Measurements from ENCODE around the gene INHA.

The INHA gene

DNA sequence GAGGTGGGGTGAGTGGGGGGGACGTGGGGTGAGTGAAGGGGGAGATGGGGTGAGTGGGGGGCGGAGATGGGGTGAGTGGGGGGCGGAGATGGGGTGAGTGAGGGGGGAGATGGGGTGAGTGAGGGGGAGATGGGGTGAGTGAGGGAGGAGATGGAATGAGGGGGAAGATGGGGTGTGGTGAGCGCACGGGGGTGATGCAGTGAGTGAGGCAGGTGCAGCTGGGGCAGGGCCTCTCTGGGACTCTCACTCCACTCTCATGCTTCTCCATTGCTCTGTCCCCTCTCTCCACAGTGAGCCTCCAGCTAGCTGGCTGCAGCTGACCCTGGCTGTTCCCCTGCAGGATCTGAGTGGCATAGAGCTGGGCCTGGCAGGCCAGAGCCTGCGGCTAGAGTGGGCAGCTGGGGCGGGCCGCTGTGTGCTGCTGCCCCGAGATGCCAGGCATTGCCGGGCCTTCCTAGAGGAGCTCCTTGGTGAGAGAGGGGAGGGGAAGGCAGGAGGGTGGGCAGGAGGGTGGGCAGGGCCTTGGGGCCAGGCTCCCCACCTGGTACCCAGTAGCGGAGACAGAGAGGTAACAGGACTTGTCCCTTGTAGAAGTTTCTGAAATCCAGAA, 41.5 kb downstream of the INHA start:
- DNase-seq = no peak

DNA sequence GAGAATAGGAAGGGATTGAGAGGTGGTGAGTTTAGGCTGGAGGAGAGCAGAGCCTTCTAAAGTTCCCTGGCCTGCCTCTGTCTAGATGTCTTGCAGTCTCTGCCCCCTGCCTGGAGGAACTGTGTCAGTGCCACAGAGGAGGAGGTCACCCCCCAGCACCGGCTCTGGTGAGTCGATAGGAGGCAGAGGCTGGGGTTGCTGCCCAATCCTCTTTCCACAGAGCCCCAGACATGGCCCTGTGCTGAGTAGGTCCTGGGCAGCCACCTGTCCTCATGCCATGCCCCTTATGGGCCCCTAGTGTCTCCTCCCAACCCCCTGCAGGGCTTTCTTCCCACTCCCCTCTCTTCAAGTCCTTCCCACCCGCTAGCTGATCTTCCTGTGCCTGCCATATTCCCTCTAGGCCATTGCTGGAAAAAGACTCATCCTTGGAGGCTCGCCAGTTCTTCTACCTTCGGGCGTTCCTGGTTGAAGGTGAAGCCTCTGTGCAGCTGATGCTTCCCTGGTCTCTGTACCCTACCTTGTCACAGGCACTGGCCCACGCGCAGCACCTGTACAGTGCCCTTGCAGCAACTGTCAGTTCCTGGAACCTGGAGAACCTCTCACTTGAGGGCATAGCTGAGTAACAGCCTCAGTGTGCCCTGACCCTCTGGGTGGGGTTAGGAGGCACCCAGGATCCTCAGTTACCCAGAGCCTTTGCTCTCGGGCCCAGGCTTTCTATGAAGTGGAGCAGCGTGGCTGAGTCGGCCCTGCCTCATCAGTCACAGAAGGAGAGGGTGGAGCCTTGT, 42.2 kb downstream of the INHA start:
- DNase-seq = no peak

GRCh38 chr2:219615036-219615435, 42.9 kb downstream of the INHA start:
- no peak for DNase-seq

DNA sequence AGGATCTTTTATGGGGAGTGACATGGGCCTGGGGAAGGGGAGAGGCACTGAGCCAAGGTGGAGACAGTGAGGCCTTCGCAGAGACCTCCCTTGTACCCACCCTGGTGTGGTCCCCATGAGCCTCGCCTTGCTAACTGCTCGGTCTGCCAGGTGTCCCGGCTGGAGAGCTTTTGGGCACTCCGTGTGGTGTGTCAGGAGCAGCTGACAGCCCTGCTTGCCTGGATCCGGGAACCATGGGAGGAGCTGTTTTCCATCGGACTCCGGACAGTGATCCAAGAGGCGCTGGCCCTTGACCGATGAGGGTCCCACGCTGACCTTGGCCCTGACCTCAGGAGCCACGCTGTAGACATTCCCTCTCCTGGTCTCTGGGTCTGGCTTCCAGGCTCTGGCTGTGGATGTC, 43.8 kb downstream of the INHA start:
- no peak for DNase-seq

GRCh38 chr2:219616550-219616949, 44.4 kb downstream of the INHA start:
- DNase-seq = no peak

- DNase-seq = no peak
These were observed 46.6 kb downstream of the INHA start for GRCh38 chr2:219618733-219619122.

DNA sequence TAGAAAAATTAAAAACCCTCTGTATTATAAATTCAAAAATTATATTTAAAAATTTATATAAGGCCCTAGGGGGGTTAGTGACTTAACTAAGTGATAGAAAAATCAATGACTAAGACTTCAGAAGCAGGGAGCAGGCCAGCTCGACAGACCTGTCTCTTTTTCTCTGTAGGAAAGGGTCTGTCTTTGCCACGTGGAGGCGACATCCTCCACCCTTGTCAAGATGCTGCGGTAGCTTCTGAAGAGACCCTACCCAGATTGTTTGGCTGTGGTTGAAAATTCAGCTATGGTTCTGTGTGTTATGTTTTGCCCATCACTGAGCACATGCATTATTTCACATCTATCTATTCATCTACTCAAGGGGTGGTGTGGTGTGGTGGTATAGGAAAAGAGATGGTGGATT, 47.1 kb downstream of the INHA start:
- no peak for DNase-seq

DNA sequence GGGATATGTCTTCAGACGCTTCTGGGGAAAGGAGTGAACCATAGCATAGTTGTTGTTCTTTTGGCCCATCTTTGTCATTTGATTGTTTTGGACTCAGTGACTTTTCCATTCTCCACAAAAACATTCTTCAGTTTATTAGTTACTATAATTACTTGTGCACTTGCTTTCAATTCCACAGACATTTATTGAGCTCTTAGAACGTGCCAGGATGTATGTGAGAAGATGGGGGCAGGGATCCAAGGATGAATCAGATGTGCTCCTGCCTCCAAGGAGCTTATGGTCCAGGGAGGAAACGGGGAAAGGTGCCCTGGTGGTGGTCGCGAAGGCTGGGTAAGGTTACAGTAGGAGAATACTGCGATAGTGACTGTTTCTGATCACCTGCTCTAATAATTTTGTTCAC, 48.4 kb downstream of the INHA start:
- DNase-seq = no peak

DNA sequence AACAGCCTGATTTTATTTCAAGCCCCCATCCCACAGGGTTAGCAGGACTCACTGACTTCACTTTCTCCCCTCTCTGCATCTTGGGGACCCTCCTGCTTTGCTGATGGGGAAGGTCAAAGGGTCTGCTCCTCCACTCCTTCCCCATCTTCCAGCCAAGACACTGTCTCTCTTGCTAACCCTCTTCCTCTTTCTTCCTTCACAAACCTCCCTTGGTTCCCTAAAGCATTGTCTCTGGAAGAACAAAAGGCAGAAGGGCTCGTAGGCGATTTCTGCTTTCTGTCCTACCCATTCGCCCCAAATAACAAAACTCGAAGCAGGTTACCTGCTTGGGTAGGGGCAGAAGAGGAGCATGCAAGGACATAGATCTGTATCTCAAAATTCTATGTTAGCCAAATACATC, 49.8 kb downstream of the INHA start:
- DNase-seq = no peak

DNA sequence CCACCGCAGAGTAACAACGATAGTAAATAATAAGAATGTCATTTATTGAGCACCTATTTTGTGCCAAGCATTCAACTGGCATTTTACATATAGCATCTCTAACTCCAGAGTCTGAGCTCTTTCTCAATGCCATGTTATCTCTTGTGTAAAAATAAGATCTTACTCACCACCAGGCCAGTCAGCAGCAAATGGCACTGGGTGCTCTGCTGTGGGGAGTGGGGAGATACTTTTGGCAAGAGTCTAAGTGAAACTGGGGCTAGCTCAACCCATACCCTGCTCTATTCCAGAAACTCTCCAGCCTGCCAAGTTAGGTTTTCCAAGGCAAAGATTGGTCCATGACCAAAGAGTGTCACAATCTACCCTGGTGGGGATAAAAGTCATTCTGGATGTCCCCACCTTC, 50.4 kb downstream of the INHA start:
- no peak for DNase-seq

GRCh38 chr2:219624565-219624964, 52.5 kb downstream of the INHA start:
- no peak for DNase-seq

- DNase-seq = no peak
These were observed 53.1 kb downstream of the INHA start for GRCh38 chr2:219625179-219625578.

Measured in activated CD4-positive, alpha-beta T cell treated with anti-CD3 and anti-CD28 coated beads, Interleukin-2, amount 50 U/mL, for 4 hours (primary cell).